PC-9 (cell line): Measurements from ENCODE around the gene UVRAG. TPM values are rescaled to one million over a fixed set of nuclear protein-coding genes. Genes with fewer than 3 reads are reported as not detected.

Experiments
- BruUV-seq: library from RNA; stranded (reverse); fragments of 400-500 nt; replicated peaks from 2 replicates; lab custom pipeline; 2021; lab: Mats Ljungman, UMichigan
- CTCF ChIA-PET: fragments of 300-600 bp; sonication (Branson Sonifier 250); formaldehyde crosslinking; loops from one replicate; lab custom pipeline; 2022; ENCODE audit warnings: antibody characterized with exemption; lab: Charles Lee
- POLR2A ChIA-PET: fragments of 300-600 bp; sonication (Branson Sonifier 250); formaldehyde crosslinking; loops from one replicate; lab custom pipeline; 2022; ENCODE audit warnings: antibody characterized with exemption; ENCODE audit not compliant: unreplicated experiment; lab: Charles Lee
- DNase-seq, 2 experiments: peaks; one replicate each; pipeline versions ENCODE4 v3.0.0 to v3.0.0-alpha.2; 2015 to 2022; ENCODE audit warnings: mixed read lengths in 1 of 2
- H2AFZ ChIP-seq: fragments of 200-600 bp; sonication (generic); 2 replicates; pipeline ENCODE4 v1.8.1; 2017; ENCODE audit warnings: antibody characterized with exemption
- H3F3A ChIP-seq: fragments of 200-600 bp; sonication (generic); 2 replicates; pipeline ENCODE4 v1.8.1; 2017; ENCODE audit warnings: antibody characterized with exemption, mild to moderate bottlenecking, low read depth; ENCODE audit not compliant: insufficient read depth
- H3K27ac ChIP-seq: fragments of 200-600 bp; sonication (generic); 2 replicates; pipeline ENCODE4 v1.6.1; 2016; ENCODE audit warnings: mixed run types
- H3K27me3 ChIP-seq: fragments of 200-600 bp; sonication (generic); 2 replicates; pipeline ENCODE4 v1.6.1; 2016; ENCODE audit warnings: low read depth, mixed run types; ENCODE audit not compliant: insufficient read depth
- H3K36me3 ChIP-seq: fragments of 200-600 bp; sonication (generic); 2 replicates; pipeline ENCODE4 v1.6.1; 2016; ENCODE audit warnings: low read depth, mixed run types
- H3K4me1 ChIP-seq: fragments of 200-600 bp; sonication (generic); replicated peaks from 2 replicates; pipeline ENCODE4 v1.6.1; 2016; ENCODE audit warnings: mixed run types; ENCODE audit not compliant: insufficient read depth
- H3K4me2 ChIP-seq: fragments of 200-600 bp; sonication (generic); 2 replicates; pipeline ENCODE4 v1.6.1; 2017; ENCODE audit warnings: mixed run types
- H3K4me3 ChIP-seq: fragments of 200-600 bp; sonication (generic); 2 replicates; pipeline ENCODE4 v1.6.1; 2016; ENCODE audit warnings: mixed run types
- H3K79me2 ChIP-seq: fragments of 200-600 bp; sonication (generic); 2 replicates; pipeline ENCODE4 v1.6.1; 2017; ENCODE audit warnings: low read depth, mixed run types
- H3K9me2 ChIP-seq: fragments of 200-600 bp; sonication (generic); 2 replicates; pipeline ENCODE4 v1.8.1; 2017; ENCODE audit warnings: mild to moderate bottlenecking; ENCODE audit not compliant: insufficient read depth
- H3K9me3 ChIP-seq: fragments of 200-600 bp; sonication (generic); 2 replicates; pipeline ENCODE4 v1.8.1; 2016; ENCODE audit warnings: low read depth; ENCODE audit not compliant: insufficient read depth
- H4K20me1 ChIP-seq: fragments of 200-600 bp; sonication (generic); 2 replicates; pipeline ENCODE4 v1.8.1; 2017; ENCODE audit not compliant: insufficient read depth
- CTCF ChIP-seq: fragments of 200-600 bp; sonication (generic); conservative IDR thresholded peaks from 2 replicates; pipeline ENCODE4 v1.6.1; 2017; ENCODE audit warnings: mixed run types, antibody characterized with exemption, mild to moderate bottlenecking, moderate library complexity
- EZH2 ChIP-seq: fragments of 200-600 bp; sonication (generic); IDR thresholded peaks from 2 replicates; pipeline ENCODE4 v1.8.0; 2017; ENCODE audit warnings: antibody characterized with exemption, low read depth
- intact Hi-C: fragments of 100-400 bp; cut with micrococcal nuclease; formaldehyde crosslinking; loops from one replicate; pipeline ENCODE4 v1.10.0; 2022; ENCODE audit not compliant: unreplicated experiment
- total RNA-seq: library from RNA; stranded (reverse); gene quantifications from 2 replicates; pipeline ENCODE4 v1.2.3, GENCODE V29; 2021

Gene UVRAG
- total RNA-seq, 1 experiment from 2014 or later: 20.4 TPM

GRCh38 chr11:75770102-75770501 is 44.9 kb upstream of the UVRAG start:
- H3K79me2 ChIP-seq: peaks cover 55% of the 10 kb centered on the region
- peak overlapping the region; percentile 64 for H3K27ac ChIP-seq
- no peaks in the 10 kb centered on the region for H3K27me3 ChIP-seq
- H3K4me3 ChIP-seq: peak overlapping the region; percentile 80
- ChIA-PET CTCF (no interaction called here), POLR2A (interaction anchor here (0.6 kb wide), 2 partner anchors 44 to 194 kb away, joined by 4 to 6 read pairs; no protein-coding TSS in a partner anchor)
- H3F3A ChIP-seq: peaks cover 36% of the 10 kb centered on the region
- H2AFZ ChIP-seq: no peak overlapping the region
- intact Hi-C loops: no loop called here
- BruUV-seq: TSS peak; percentile 33
- H3K9me3 ChIP-seq: no peaks in the 10 kb centered on the region
- TF ChIP-seq EZH2 (no peak), CTCF (no peak)
- DNase-seq: no peak
- no peaks in the 10 kb centered on the region for H3K36me3 ChIP-seq
- no peaks in the 10 kb centered on the region for H4K20me1 ChIP-seq
- H3K9me2 ChIP-seq: no peaks in the 10 kb centered on the region
- H3K4me1 ChIP-seq: peaks cover 60% of the 10 kb centered on the region
- H3K4me2 ChIP-seq: peak overlapping the region; percentile 96

GRCh38 chr11:75771646-75772410 is 43.2 kb upstream of the UVRAG start:
- H4K20me1 ChIP-seq: no peaks in the 10 kb centered on the region
- H3K4me2 ChIP-seq: peak overlapping the region; percentile 96
- ChIA-PET CTCF (interaction anchor here (0.6 kb wide), 1 partner anchor 84 kb away, joined by 3 read pairs; no protein-coding TSS in a partner anchor), POLR2A (interaction anchor here (0.6 kb wide), 1 partner anchor 15 kb away, joined by 3 read pairs; no protein-coding TSS in a partner anchor)
- no peak for TF ChIP-seq EZH2
- no peaks in the 10 kb centered on the region for H3K36me3 ChIP-seq
- DNase-seq: peak in 1 of 2 experiments; percentile 92
- peak overlapping the region; percentile 64 for H3K27ac ChIP-seq
- peaks cover 60% of the 10 kb centered on the region for H3K4me1 ChIP-seq
- no TSS peak for BruUV-seq
- H3F3A ChIP-seq: peaks cover 36% of the 10 kb centered on the region
- intact Hi-C loops: no loop called here
- no peak overlapping the region for H2AFZ ChIP-seq
- H3K9me2 ChIP-seq: no peaks in the 10 kb centered on the region
- peak overlapping the region; percentile 80; the same call in 1 of the 2 replicates for H3K4me3 ChIP-seq
- H3K9me3 ChIP-seq: no peaks in the 10 kb centered on the region
- peaks cover 57% of the 10 kb centered on the region for H3K79me2 ChIP-seq
- no peaks in the 10 kb centered on the region for H3K27me3 ChIP-seq

GRCh38 chr11:75773595-75774353 is 41.2 kb upstream of the UVRAG start:
- H3F3A ChIP-seq: peaks cover 36% of the 10 kb centered on the region
- intact Hi-C loops: no loop called here
- ChIA-PET CTCF (no interaction called here), POLR2A (no interaction called here)
- H3K4me2 ChIP-seq: no peak overlapping the region
- no peaks in the 10 kb centered on the region for H4K20me1 ChIP-seq
- no peak for DNase-seq
- no TSS peak for BruUV-seq
- peaks cover 70% of the 10 kb centered on the region for H3K4me1 ChIP-seq
- no peaks in the 10 kb centered on the region for H3K9me2 ChIP-seq
- no peaks in the 10 kb centered on the region for H3K9me3 ChIP-seq
- TF ChIP-seq CTCF (no peak), EZH2 (no peak)
- no peak overlapping the region for H2AFZ ChIP-seq
- 0 out of 2 replicates have a peak overlapping the region, but pooled peaks have one; percentile 10 for H3K27ac ChIP-seq
- no peaks in the 10 kb centered on the region for H3K27me3 ChIP-seq
- no peaks in the 10 kb centered on the region for H3K36me3 ChIP-seq
- H3K79me2 ChIP-seq: peaks cover 56% of the 10 kb centered on the region
- no peak overlapping the region for H3K4me3 ChIP-seq
